NCI-H2227 (cell line): ENCODE data around the gene NETO2.
A peak's percentile ranks its signal among the peaks of the same experiment; 100 is the strongest.
"Not testable (repeated sequence)": the region's sequence is repeated elsewhere in the genome, so short reads cannot be mapped to it uniquely, and the experiment has no call there.

Experiments used
- DNase-seq: peaks from one replicate; lab custom pipeline; 2025; ENCODE audit not compliant: unreplicated experiment; lab: John Stamatoyannopoulos, UW

The NETO2 gene

GRCh38 chr16:47067203-47067602, 76.5 kb downstream of the NETO2 start:
- no peak for DNase-seq

DNA sequence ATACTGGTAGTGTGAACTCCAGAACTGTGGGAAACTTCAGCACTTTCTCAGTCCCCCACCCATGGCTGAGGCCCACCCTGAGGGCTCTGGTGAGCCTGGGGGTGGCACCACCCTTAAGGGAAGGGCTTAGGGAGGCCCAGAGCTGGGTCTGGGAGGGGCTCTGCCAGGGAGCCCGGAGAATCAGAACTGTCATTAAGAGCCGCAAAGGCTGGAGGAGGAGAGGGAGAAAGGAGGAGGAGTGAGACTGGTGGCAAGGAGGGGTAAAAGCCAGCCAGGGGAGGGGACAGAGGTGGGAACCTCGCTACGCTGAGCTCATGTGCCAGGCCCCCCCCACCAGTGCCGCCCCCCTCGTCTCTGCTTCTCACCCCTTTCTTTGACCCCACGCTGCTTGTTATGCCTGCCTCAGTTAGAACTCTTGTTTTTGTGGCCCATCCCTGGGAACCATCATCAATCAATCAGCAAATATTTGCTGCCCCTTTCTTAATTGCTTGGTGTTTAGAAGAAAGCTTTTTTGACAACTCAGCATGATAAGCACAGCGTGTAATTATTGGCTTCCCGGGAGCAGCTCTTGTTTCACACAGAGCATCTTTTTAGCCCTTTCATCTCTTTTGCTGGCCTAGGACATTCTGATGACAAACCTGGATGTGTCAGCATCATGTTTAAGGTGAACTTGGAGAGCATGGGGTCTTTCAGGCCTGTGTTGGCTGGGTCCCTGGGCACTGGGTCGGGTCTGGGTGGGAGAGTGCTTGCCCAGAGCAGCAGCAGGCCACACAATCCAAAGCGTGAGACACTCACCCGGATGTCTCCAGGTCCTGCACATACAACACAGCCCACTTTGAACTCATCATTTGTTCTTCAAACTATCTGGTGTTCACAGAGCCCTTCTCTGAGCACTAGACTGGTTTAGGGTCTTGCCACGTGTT, 77.7 kb downstream of the NETO2 start:
- DNase-seq, result peak; percentile 43

DNA sequence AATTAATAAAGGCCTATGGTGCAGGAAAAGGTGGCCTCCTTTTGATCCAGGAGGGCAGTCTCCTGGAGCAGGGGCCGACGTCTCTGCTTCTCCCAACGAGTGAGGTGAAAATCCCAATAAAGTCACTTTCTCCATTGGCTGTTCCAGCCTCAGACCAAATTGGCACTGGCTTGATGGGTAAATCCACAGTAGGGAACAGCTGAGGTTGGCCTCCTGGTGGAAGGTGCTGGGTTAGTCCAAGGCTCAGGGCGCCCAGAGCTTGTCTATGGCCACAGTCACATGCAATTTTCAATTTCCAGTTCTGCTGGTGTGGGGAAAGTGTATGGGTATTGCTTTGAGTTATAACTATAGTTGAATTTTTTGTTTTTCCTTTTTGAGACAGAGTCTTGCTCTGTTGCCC, 79.0 kb downstream of the NETO2 start:
- no peak for DNase-seq

GRCh38 chr16:47063011-47063724, 80.6 kb downstream of the NETO2 start:
- no peak for DNase-seq

GRCh38 chr16:47061204-47061603, 82.5 kb downstream of the NETO2 start:
- no peak for DNase-seq

DNA sequence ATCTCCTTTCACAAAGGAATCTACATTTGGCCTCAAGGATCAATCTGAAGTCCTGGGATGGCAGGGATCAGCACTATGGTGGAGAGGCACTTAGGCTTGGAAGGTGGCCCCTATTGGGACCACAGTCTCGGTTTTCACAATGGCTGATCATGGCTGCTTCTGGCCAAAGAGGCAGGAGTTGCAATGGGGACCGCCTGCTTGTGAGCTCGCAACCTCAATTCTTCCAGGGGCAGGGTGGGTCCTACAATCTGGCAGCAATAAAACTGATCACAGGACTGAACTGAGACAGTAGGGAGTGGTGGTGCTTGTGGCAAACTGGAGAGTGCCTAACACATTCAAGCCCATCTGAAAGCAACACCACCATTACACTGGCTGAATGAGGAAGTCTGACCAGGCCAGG, 83.1 kb downstream of the NETO2 start:
- no peak for DNase-seq

GRCh38 chr16:47059991-47060390, 83.8 kb downstream of the NETO2 start:
- DNase-seq, result no peak

GRCh38 chr16:47059130-47059529, 84.6 kb downstream of the NETO2 start:
- not testable (repeated sequence) for DNase-seq

GRCh38 chr16:47058295-47059086, 85.3 kb downstream of the NETO2 start:
- no peak for DNase-seq

DNA sequence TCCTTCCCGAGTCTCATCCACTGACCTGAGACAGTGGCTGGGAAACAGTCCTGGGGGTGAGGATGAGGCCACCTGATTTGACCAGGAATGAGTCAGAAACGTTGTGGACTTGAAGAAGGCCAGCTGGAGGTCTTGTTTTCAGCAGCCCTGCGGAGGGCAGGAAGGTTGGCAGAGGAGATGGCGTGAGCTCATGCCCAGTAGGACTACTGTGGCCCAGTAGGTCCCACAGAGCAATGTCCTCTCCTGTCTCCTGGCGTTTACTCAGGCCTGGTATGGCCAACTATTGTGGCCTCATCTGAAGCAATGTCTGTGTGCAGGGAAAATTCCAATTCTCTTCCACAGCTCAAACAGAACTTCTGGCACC, 86.1 kb downstream of the NETO2 start:
- DNase-seq, result no peak

DNA sequence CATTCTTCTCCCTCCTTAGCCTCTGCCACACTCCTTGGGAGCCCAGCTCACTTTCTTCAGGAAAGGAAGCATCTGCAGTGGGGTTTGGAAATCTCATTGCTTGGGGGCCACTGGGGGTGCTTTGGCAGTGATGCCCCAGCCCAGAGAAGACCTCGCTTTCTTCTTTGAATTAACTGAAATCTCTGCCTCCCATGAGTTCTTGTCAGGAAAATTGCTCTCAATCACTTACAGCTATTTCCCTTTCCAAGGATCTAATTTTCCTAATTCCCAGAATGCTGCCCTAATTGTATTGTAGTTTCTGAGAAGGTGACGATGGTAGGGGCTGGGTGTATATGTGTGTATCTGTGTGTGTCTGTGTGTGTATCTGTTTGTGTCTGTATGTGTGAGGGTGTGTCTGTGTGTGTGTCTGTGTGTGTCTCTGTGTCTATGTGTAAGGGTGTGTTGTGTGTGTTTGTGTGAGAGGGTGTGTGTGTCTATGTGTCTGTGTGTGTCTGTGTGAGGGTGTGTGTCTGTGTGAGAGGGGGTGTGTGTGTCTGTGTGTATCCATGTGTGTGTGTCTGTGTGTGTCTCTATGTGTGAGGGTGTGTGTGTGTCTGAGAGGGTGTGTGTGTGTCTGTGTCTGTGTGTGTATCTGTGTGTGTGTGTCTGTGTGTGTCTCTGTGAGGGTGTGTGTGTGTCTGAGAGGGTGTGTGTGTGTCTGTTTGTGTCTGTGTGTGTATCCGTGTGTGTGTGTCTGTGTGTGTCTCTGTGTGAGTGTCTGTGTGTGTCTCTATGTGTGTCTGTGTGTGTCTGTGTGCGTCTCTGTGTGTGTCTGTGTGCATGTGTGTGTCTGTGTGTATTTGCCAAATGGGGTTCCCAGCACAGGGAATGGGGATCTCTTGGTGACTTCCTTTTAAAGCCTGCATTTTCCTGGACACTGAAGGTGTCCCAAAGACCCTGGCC, 86.8 kb downstream of the NETO2 start:
- DNase-seq, result no peak

DNA sequence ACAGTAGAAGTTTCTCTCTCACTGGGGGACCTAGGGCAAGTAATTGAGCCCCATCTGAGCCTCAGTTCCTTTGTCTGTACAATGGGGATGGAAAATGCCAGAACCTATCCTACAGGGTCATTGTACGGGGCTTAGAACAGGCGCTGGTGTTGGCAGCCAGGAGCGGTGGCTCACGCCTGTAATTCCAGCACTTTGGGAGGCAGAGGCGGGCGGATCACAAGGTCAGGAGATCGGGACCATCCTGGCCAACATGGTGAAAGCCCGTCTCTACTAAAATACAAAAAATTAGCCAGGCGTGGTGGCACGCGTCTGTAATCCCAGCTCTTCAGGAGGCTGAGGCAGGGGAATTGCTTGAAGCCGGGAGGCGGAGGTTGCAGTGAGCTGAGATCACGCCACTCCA, 87.7 kb downstream of the NETO2 start:
- not testable (repeated sequence) for DNase-seq

DNA sequence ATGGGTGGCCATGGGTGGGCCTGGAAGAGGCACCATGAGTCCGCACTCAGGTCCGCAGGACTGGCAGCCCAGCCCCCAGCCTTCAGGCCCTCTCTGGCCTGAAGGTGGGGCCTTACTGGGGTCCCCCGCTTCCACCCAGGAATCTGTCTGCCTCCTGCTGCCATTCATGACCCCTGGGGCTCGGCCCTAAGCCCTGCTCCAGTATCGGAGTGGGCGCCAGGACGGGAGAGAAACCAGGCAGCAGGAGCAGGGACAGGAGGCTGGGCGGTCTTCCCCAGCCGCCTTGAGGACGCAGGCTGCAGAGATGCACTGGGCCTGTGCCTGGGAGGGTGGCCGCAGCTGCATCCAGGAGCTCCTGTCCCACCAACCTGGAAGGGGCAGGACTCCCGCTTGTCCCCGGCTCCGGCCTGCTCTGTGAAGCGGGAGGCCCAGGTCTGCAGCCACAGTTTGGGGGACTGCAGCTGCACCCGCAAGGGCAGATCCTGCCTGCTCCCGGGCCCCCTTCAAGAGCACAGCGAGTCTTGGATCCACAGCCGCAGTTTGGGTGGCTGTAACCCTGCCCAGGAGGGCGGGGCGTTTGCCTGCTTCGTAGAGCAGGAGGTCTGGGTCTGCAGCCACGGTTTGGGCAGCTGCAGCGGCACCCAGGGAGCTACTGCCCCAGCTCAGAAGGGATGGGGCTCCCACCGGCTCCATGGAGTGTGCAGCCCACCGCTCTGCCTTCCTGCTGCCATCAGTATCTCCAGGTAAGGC, 88.4 kb downstream of the NETO2 start:
- no peak for DNase-seq

DNA sequence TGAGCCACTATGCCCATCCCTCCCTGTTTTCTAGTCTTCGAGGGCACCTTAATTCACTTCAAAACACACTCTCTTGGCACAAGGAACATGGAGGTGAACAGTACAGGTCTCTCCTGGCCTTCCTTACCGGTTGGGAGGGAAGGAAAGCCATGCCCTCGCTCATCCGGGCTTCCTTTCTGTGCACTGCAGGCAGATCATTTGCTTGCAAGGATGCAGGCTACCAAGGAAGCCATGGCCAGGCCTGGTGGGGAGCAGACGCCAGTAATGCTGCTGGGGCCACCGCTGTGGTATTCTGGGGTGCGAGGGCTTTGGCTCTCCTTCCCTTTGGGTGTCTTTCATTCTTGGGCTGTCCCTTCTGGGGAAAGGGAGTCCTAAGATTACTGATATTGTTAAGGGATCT, 89.4 kb downstream of the NETO2 start:
- DNase-seq, result no peak

DNA sequence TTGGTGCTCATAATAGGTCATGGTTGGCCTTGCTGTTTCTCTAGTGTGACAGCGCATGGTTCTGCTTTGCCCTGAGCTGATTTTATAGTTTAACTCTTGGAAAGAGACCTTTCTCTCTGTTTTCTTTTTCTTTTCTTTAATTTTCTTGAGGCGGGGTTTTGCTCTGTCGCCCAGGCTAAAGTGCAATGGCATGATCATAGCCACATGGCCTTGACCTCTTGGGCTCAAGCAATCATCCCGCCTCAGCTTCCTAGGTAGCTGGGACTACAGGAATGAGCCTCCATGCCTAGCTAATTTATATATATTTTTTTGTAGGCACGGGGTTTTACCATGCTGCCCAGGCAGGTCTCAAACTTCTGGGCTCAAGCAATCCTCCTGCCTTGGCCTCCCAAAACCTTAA, 89.8 kb downstream of the NETO2 start:
- DNase-seq, result no peak

DNA sequence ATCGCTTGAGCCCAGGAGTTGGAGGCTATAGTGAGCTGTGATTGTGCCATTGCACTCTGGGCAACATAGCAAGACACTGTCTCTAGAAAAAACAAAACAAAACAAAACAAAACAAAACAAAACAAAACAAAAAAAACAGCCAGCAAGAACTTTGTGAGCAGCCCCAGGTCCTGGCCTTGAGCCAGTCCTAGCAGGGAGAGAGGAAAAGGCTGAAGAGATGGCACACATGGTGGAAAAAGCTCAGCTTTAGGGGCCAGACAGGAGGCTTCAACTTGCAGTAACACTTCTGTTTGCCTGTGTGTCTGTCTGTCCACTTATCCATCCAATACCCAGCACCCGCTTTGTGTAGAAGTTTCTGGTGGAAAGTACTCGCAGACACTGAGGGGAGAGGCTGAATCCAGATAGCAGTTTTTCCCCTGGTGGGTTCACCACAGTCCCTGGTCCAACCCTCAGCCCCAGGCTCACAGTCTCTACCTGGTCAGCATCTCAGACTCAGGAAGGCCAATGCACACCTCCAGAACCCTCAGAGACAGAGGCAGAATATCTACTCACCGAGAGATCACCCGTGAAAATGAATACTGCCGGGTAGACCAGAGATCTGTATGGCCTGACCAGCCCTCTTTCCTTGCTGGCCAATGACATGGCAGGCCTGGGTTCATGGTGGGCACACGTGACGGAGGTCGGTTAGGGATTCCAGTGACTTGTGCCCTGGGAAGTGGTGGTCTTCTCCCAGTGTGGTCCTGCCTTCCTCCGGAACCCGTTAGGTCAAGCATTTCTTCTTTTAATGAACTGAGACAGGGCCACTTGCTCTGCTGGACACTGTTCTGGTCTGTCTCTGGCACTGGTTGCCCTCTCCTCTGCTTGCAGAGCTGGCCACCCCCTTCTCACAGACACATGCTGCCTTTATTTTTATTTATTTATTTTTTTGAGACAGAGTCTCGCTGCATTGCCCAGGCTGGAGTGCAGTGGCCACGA, 90.8 kb downstream of the NETO2 start:
- no peak for DNase-seq

DNA sequence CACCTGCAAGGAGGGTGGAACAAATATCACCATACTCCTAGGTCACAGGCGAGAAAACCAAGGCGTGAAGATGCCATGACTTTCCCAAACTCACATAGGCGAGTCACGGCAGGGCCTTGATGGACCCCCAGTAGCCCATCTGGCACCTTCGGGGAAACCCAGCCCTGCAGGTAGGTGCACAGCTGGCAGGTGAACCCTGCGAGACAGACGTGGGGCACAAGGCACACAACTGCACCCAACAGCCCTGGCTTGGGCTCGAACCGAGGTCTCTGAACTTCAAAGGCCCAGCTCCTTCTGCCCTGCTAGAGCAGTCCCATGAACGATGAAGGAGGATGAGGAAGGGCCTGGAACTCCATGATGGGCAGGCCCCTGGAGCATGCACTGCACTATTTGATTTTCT, 92.7 kb downstream of the NETO2 start:
- DNase-seq, result no peak

- DNase-seq, result no peak
These were observed 93.7 kb downstream of the NETO2 start for GRCh38 chr16:47049901-47050583.
